ENCODE results near the gene C1orf210.

Gene C1orf210

DNA sequence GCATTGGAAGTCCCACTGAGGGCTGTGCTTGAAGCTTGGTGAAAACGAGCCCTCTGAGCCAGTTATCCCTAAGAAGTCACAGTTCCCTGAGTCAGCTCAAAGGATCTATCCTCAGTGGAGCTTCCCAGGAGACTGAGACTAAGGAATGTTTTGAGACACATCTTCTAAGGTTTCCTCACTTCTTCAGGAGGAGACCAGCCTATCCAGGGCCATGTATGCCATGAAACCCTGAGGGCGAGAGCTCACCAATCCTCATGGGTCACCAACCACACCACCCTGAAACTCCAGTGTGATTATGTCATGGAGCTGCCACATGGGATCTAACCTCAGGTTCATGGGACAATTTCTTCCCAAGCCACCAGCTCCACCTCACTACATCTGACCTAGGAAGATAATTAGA is 7.8 kb upstream of the C1orf210 start:
- no peak overlapping the region for H3K4me3 ChIP-seq (ENCODE audit: low read depth, low read length)

GRCh38 chr1:43292679-43293078 is 7.3 kb upstream of the C1orf210 start:
- H3K4me3 ChIP-seq (ENCODE audit: low read depth, low read length), result no peak overlapping the region
- TF ChIP-seq, protein P1, sequence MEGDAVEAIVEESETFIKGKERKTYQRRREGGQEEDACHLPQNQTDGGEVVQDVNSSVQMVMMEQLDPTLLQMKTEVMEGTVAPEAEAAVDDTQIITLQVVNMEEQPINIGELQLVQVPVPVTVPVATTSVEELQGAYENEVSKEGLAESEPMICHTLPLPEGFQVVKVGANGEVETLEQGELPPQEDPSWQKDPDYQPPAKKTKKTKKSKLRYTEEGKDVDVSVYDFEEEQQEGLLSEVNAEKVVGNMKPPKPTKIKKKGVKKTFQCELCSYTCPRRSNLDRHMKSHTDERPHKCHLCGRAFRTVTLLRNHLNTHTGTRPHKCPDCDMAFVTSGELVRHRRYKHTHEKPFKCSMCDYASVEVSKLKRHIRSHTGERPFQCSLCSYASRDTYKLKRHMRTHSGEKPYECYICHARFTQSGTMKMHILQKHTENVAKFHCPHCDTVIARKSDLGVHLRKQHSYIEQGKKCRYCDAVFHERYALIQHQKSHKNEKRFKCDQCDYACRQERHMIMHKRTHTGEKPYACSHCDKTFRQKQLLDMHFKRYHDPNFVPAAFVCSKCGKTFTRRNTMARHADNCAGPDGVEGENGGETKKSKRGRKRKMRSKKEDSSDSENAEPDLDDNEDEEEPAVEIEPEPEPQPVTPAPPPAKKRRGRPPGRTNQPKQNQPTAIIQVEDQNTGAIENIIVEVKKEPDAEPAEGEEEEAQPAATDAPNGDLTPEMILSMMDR (IDR thresholded peaks at IDR 0.05; ENCODE audit: low read depth, low read length), result no peak

More for the DNA sequence above, 7.8 kb upstream of the C1orf210 start:
- TF ChIP-seq, protein P1 (IDR thresholded peaks at IDR 0.05; ENCODE audit: low read depth, low read length), result no peak

- TF ChIP-seq, protein P1 (IDR thresholded peaks at IDR 0.05; ENCODE audit: low read depth, low read length), result no peak
- no peak overlapping the region for H3K4me3 ChIP-seq (ENCODE audit: low read depth, low read length)
Observed at GRCh38 chr1:43292216-43292615, 6.8 kb upstream of the C1orf210 start.

- H3K4me3 ChIP-seq (ENCODE audit: low read depth, low read length), result no peak overlapping the region
- TF ChIP-seq, protein P1 (IDR thresholded peaks at IDR 0.05; ENCODE audit: low read depth, low read length), result no peak
Observed at GRCh38 chr1:43288785-43289706, 3.7 kb upstream of the C1orf210 start.

DNA sequence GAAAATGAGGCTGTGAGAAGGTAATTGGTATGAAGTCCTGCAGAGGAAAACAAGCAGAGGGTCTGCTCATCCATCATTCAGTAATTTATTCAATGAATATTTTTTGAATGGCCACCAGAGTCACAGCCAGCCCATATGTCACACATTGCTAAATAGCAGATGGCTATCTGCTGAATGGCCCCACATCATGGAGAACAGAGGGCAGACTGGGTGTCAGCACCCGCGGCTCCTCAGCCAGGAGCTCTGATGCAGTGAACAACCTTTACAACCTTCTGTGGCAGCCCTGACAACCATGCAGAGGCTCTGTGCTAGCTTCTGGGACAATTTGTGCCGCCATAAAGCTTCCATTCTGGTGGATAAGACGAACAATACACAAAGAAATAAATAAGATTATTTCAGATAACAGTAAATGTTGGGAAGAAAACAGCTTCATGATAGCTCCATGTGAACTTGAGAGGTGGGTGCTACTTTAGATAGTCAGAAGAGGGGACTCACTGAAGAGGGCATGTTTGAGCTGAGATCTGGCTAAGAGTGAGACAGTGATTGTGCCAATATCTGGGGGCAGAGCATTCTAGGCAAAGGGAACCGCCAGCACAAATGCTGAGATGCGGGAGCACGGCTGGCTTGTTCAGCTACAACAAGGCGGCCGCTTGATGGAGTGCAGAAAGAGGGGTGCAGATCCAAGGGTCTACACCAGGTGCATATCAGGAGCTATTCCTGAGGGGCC is 2.8 kb upstream of the C1orf210 start:
- TF ChIP-seq, protein P1 (IDR thresholded peaks at IDR 0.05; ENCODE audit: low read depth, low read length), result no peak

DNA sequence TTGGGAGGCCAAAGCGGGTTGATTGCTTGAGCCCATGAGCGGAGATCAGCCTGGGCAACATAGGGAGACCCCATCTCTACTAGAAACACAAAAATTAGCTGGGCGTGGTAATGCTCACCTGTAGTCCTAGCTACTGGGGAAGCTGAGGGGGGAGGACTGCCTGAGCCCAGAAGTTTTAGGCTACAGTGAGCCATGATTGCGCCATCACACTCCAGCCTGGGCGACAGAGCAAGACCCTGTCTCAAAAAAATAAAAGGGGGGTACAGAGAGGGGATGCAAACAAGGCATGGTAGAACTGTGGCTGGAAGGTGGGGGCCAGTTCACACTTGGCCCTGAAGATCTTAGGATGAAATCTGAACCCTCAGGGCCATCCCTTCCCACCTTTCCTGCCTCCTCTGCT is 1.2 kb upstream of the C1orf210 start:
- H3K4me3 ChIP-seq (ENCODE audit: low read depth, low read length), result no peak overlapping the region
- TF ChIP-seq, protein P1 (IDR thresholded peaks at IDR 0.05; ENCODE audit: low read depth, low read length), result no peak

More for the DNA sequence above, 2.8 kb upstream of the C1orf210 start:
- no peak overlapping the region for H3K4me3 ChIP-seq (ENCODE audit: low read depth, low read length)

DNA sequence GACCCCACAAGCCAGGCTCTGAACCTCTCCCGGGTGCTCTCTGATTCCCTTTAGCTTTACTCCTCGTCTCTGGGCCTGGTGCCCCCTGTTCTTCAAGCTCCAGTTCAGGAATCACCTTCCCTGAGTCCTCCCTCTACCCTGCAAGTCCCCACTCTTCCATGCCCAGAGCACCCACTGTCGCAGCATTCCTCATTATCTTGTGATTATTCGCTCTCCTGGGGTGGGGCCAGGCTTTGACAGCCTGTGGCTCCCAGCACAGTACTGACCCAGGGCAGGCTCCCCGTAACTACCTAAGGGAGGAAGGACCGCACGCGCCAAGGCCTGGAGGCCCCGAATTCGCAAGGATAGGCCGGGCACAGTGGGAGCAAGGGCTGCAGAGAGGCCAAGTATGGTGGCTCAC is 734 bp upstream of the C1orf210 start:
- no peak overlapping the region for H3K4me3 ChIP-seq (ENCODE audit: low read depth, low read length)
- TF ChIP-seq, protein P1 (IDR thresholded peaks at IDR 0.05; ENCODE audit: low read depth, low read length), result no peak
